HEK293 (cell line): Measurements from ENCODE around the gene GBF1.

Experiments
- CTCF ChIA-PET: fragments of 350-600 bp; formaldehyde crosslinking; extraction: SDS; loops from one replicate; lab custom pipeline; 2021; ENCODE audit warnings: antibody characterized with exemption; lab: Yijun Ruan, JAX
- POLR2A ChIA-PET: fragments of 300-600 bp; formaldehyde crosslinking; extraction: SDS; loops from one replicate; lab custom pipeline; 2020; ENCODE audit warnings: antibody characterized with exemption, inconsistent platforms; lab: Yijun Ruan, JAX
- H3K27ac ChIP-seq: fragments of 200-500 bp; sonication (Bioruptor generic); 2 replicates; pipeline ENCODE4 v1.5.1; 2014; ENCODE audit warnings: low read depth, low read length, control low read depth, inconsistent platforms; ENCODE audit errors: extremely low read depth
- H3K36me3 ChIP-seq, 2 experiments: fragments of 200-500 bp in 1 of 2; sonication (Bioruptor generic) in 1 of 2; 1 replicate in 1 of 2; 2 replicates in 1 of 2; pipeline ENCODE4 v1.5.1; 2014 to 2017; ENCODE audit warnings: inconsistent platforms in 2 of 2, low read length in 2 of 2; ENCODE audit not compliant: control insufficient read depth in 2 of 2, insufficient read depth in 1 of 2
- H3K4me1 ChIP-seq: fragments of 200-500 bp; sonication (Bioruptor generic); 2 replicates; pipeline ENCODE4 v1.5.1; 2014; ENCODE audit warnings: mild to moderate bottlenecking, low read length, inconsistent platforms; ENCODE audit not compliant: control insufficient read depth, insufficient read depth
- H3K4me3 ChIP-seq: 2 replicates; pipeline ENCODE4 v1.5.1; 2011; ENCODE audit warnings: low read depth, mild to moderate bottlenecking, control low read depth, low read length, moderate library complexity
- H3K9me3 ChIP-seq: fragments of 200-500 bp; sonication (Bioruptor generic); 2 replicates; pipeline ENCODE4 v1.5.1; 2014; ENCODE audit warnings: low read depth, low read length, inconsistent platforms; ENCODE audit not compliant: control insufficient read depth, insufficient read depth
- ATF2 ChIP-seq: fragments of 450-650 bp; formaldehyde crosslinking; IDR thresholded peaks from 2 replicates; pipeline ENCODE4 v1.5.1; 2016; ENCODE audit warnings: missing biosample characterization, missing genetic modification characterization, low read depth
- BCL11B ChIP-seq: fragments of 450-650 bp; formaldehyde crosslinking; IDR thresholded peaks from 2 replicates; pipeline ENCODE4 v1.5.1; 2016; ENCODE audit warnings: low read depth, missing biosample characterization, missing genetic modification characterization
- BCL6B ChIP-seq: fragments of 450-650 bp; formaldehyde crosslinking; IDR thresholded peaks from 2 replicates; pipeline ENCODE4 v1.5.1; 2017; ENCODE audit warnings: missing biosample characterization, missing genetic modification characterization
- GFI1B ChIP-seq: fragments of 450-650 bp; formaldehyde crosslinking; IDR thresholded peaks from 2 replicates; pipeline ENCODE4 v1.5.1; 2016; ENCODE audit warnings: missing biosample characterization, missing genetic modification characterization
- PBX3 ChIP-seq: sonication (generic); formaldehyde crosslinking; IDR thresholded peaks from 2 replicates; pipeline ENCODE4 v1.8.1; 2022; ENCODE audit warnings: mild to moderate bottlenecking, moderate library complexity, missing genetic modification reagents
- SCRT2 ChIP-seq: fragments of 450-650 bp; formaldehyde crosslinking; IDR thresholded peaks from 2 replicates; pipeline ENCODE4 v1.5.1; 2016; ENCODE audit warnings: missing biosample characterization, missing genetic modification characterization
- SP7 ChIP-seq: fragments of 450-650 bp; formaldehyde crosslinking; IDR thresholded peaks from 2 replicates; pipeline ENCODE4 v1.5.1; 2016; ENCODE audit warnings: missing biosample characterization, missing genetic modification characterization
- ZBTB10 ChIP-seq: fragments of 450-650 bp; formaldehyde crosslinking; IDR thresholded peaks from 2 replicates; pipeline ENCODE4 v1.5.1; 2016; ENCODE audit warnings: missing biosample characterization, missing genetic modification characterization
- ZBTB26 ChIP-seq: fragments of 450-650 bp; formaldehyde crosslinking; optimal IDR thresholded peaks from 2 replicates; pipeline ENCODE3; 2016; ENCODE audit warnings: missing biosample characterization, mild to moderate bottlenecking, missing genetic modification characterization
- ZFP37 ChIP-seq: fragments of 450-650 bp; formaldehyde crosslinking; IDR thresholded peaks from 2 replicates; pipeline ENCODE4 v1.5.1; 2016; ENCODE audit warnings: missing biosample characterization, missing genetic modification characterization
- ZNF10 ChIP-seq: fragments of 450-650 bp; formaldehyde crosslinking; IDR thresholded peaks from 2 replicates; pipeline ENCODE4 v1.5.1; 2017; ENCODE audit warnings: missing biosample characterization, missing genetic modification characterization
- ZNF132 ChIP-seq: fragments of 450-650 bp; formaldehyde crosslinking; IDR thresholded peaks from 2 replicates; pipeline ENCODE4 v1.5.1; 2017; ENCODE audit warnings: missing biosample characterization, missing genetic modification characterization, borderline replicate concordance
- ZNF157 ChIP-seq: fragments of 450-650 bp; formaldehyde crosslinking; IDR thresholded peaks from 2 replicates; pipeline ENCODE4 v1.5.1; 2016; ENCODE audit warnings: missing biosample characterization, missing genetic modification characterization
- ZNF19 ChIP-seq: fragments of 450-650 bp; formaldehyde crosslinking; IDR thresholded peaks from 2 replicates; pipeline ENCODE4; 2016; ENCODE audit warnings: missing biosample characterization, missing genetic modification characterization, low read depth
- ZNF2 ChIP-seq: fragments of 450-650 bp; formaldehyde crosslinking; IDR thresholded peaks from 2 replicates; pipeline ENCODE4 v1.5.1; 2016; ENCODE audit warnings: missing biosample characterization, missing genetic modification characterization
- ZNF239 ChIP-seq: fragments of 450-650 bp; formaldehyde crosslinking; IDR thresholded peaks from 2 replicates; pipeline ENCODE4 v1.5.1; 2016; ENCODE audit warnings: missing biosample characterization, missing genetic modification characterization
- ZNF362 ChIP-seq: fragments of 450-650 bp; formaldehyde crosslinking; IDR thresholded peaks from 2 replicates; pipeline ENCODE4 v1.5.1; 2016; ENCODE audit warnings: missing biosample characterization, missing genetic modification characterization
- ZNF391 ChIP-seq: fragments of 450-650 bp; formaldehyde crosslinking; IDR thresholded peaks from 2 replicates; pipeline ENCODE4 v1.5.1; 2016; ENCODE audit warnings: low read depth, missing biosample characterization, missing genetic modification characterization, borderline replicate concordance
- ZNF514 ChIP-seq: fragments of 450-650 bp; formaldehyde crosslinking; IDR thresholded peaks from 2 replicates; pipeline ENCODE4 v1.5.1; 2016; ENCODE audit warnings: missing biosample characterization, missing genetic modification characterization
- ZNF645 ChIP-seq: fragments of 450-650 bp; formaldehyde crosslinking; IDR thresholded peaks from 2 replicates; pipeline ENCODE4; 2016; ENCODE audit warnings: missing biosample characterization, missing genetic modification characterization
- ZNF660 ChIP-seq: fragments of 450-650 bp; IDR thresholded peaks from 2 replicates; pipeline ENCODE4 v1.5.1; 2018; ENCODE audit warnings: missing biosample characterization, mild to moderate bottlenecking, missing genetic modification characterization
- ZNF76 ChIP-seq: fragments of 450-650 bp; formaldehyde crosslinking; IDR thresholded peaks from 2 replicates; pipeline ENCODE4; 2016; ENCODE audit warnings: low read depth, missing biosample characterization, missing genetic modification characterization, borderline replicate concordance
- ZNF785 ChIP-seq: fragments of 450-650 bp; formaldehyde crosslinking; IDR thresholded peaks from 2 replicates; pipeline ENCODE4 v1.5.1; 2016; ENCODE audit warnings: missing biosample characterization, missing genetic modification characterization
- ZNF837 ChIP-seq: fragments of 450-650 bp; formaldehyde crosslinking; IDR thresholded peaks from 2 replicates; pipeline ENCODE4 v1.5.1; 2016; ENCODE audit warnings: missing biosample characterization, missing genetic modification characterization

Gene GBF1

GRCh38 chr10:102424145-102424544, 178.8 kb downstream of the GBF1 start (continued):
- TF ChIP-seq ZNF19 = no peak
- TF ChIP-seq ZNF157 (tag by site-specific recombination) = no peak
- TF ChIP-seq ZNF2 (tag by site-specific recombination) = no peak
- TF ChIP-seq PBX3 = no peak
- no peak for TF ChIP-seq ZNF10
- TF ChIP-seq BCL6B (tag by site-specific recombination) = no peak
- no peak for TF ChIP-seq ZNF837 (tag by site-specific recombination)
- no peak for TF ChIP-seq ZFP37 (tag by site-specific recombination)
- no peak for TF ChIP-seq ZNF514
- no peak for TF ChIP-seq ZNF132 (tag by site-specific recombination)
- TF ChIP-seq ZNF391 (tag by site-specific recombination) = no peak
- no peak for TF ChIP-seq ZNF660 (tag by site-specific recombination)
- no peak for TF ChIP-seq ZBTB26
- TF ChIP-seq ATF2 (tag by site-specific recombination) = no peak

GRCh38 chr10:102424916-102425315, 179.6 kb downstream of the GBF1 start:
- CTCF ChIA-PET = interaction anchor here (0.5 to 5.6 kb wide), 6 partner anchors 8 to 195 kb away, joined by 3 to 38 read pairs (median 10); partner anchors contain the start of gene CUEDC2
- Histone ChIP-seq H3K27ac (no peak overlapping the region), H3K9me3 (no peaks in the 10 kb centered on the region), H3K36me3 (peaks cover 0 to 32% of the 10 kb centered on the region in 2 experiments; a peak in 1 of 3 replicates), H3K4me3 (no peak overlapping the region), H3K4me1 (peaks cover 6% of the 10 kb centered on the region)
- TF ChIP-seq ZNF645 (tag by site-specific recombination) (no peak), SCRT2 (tag by site-specific recombination) (peak; percentile 41; the same call in 1 of the 2 replicates)
- POLR2A ChIA-PET = interaction anchor here (1.0 to 1.6 kb wide), 3 partner anchors 11 to 310 kb away, joined by 3 to 7 read pairs (median 4); partner anchors contain the start of gene C10orf95

- POLR2A ChIA-PET = interaction anchor here (1.5 to 1.6 kb wide), 2 partner anchors 11 to 25 kb away, joined by 4 to 7 read pairs; partner anchors contain the start of gene C10orf95
- TF ChIP-seq BCL11B (tag by site-specific recombination) = no peak
- no peak for TF ChIP-seq GFI1B (tag by site-specific recombination)
- TF ChIP-seq ZBTB10 (tag by site-specific recombination) = no peak
- TF ChIP-seq ZNF362 (tag by site-specific recombination) = no peak
- TF ChIP-seq ZNF76 (tag by site-specific recombination) = no peak
- no peak for TF ChIP-seq ZNF239 (tag by site-specific recombination)
- TF ChIP-seq SP7 (tag by site-specific recombination) = no peak
- TF ChIP-seq ZNF785 (tag by site-specific recombination) = no peak
Measured at GRCh38 chr10:102425444-102425843, 180.1 kb downstream of the GBF1 start.

More at GRCh38 chr10:102425444-102425843, 180.1 kb downstream of the GBF1 start:
- Histone ChIP-seq H3K36me3 (peaks cover 0 to 32% of the 10 kb centered on the region in 2 experiments; a peak in 1 of 3 replicates), H3K4me1 (peaks cover 6% of the 10 kb centered on the region), H3K9me3 (no peaks in the 10 kb centered on the region), H3K27ac (no peak overlapping the region), H3K4me3 (no peak overlapping the region)
- CTCF ChIA-PET = interaction anchor here (0.6 to 2.2 kb wide), 4 partner anchors 32 to 195 kb away, joined by 3 to 7 read pairs (median 4); no protein-coding TSS in a partner anchor
